Jurkat, Clone E6-1 (cell line): ENCODE data around the gene MIEN1.
A peak's percentile ranks its signal among the peaks of the same experiment; 100 is the strongest.
"Not testable (repeated sequence)": the region's sequence is repeated elsewhere in the genome, so short reads cannot be mapped to it uniquely, and the experiment has no call there.

Experiments used
- DNase-seq: peaks from one replicate; pipeline ENCODE4 v3.0.0-alpha.2; 2011; ENCODE audit warnings: low read depth, low spot score
- H3K4me3 ChIP-seq: 2 replicates; pipeline ENCODE4 v1.5.1; 2011; ENCODE audit warnings: mild to moderate bottlenecking, low read length, control low read depth, moderate library complexity

Gene MIEN1

GRCh38 chr17:39757176-39757662, 26.9 kb upstream of the MIEN1 start:
- H3K4me3 ChIP-seq, result no peak overlapping the region
- no peak for DNase-seq

GRCh38 chr17:39756380-39757079, 26.2 kb upstream of the MIEN1 start:
- H3K4me3 ChIP-seq, result no peak overlapping the region
- peak; percentile 59 for DNase-seq

DNA sequence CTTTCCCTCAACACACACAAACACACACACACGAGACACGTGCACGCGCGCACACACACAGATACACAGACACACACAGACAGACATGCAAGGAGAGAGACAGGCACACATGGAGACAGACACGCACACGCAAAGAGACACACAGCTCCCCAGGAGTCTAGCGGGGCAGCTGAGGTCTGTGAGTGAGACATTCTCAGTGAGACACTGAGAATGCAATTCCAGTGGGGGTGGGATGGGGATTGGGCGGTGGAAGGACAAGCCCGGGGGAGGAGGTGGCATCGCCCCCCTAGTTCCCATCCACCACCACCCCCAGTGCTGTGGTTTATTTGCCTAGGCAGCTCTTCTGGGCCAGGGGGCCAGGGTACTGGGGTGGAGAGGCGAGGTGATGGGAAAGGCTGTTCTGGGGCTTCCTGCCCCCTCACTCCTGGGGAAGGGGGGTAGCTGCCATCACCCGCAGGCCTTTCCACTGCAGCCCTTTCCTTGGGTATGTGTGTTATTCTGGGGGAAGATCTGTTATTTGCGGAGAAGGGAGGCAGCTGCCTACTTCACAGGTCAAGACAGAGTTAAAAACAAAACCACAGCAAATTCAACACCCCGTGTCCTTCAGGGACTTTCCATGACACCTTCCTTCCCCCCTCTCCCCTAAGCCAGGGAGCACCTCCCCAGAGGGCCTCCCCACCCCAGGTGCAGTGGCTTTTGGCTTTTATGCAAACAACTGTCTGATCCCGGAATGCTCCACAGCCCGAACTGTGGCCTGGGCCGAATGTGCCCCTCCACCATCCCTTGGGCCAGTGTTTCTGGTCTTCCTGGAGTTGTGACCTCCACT, 25.4 kb upstream of the MIEN1 start:
- DNase-seq, result peak; percentile 44
- H3K4me3 ChIP-seq, result peak overlapping the region; percentile 62

- DNase-seq, result no peak
- H3K4me3 ChIP-seq, result peak overlapping the region; percentile 62
Measured at GRCh38 chr17:39754958-39755553, 24.7 kb upstream of the MIEN1 start.

DNA sequence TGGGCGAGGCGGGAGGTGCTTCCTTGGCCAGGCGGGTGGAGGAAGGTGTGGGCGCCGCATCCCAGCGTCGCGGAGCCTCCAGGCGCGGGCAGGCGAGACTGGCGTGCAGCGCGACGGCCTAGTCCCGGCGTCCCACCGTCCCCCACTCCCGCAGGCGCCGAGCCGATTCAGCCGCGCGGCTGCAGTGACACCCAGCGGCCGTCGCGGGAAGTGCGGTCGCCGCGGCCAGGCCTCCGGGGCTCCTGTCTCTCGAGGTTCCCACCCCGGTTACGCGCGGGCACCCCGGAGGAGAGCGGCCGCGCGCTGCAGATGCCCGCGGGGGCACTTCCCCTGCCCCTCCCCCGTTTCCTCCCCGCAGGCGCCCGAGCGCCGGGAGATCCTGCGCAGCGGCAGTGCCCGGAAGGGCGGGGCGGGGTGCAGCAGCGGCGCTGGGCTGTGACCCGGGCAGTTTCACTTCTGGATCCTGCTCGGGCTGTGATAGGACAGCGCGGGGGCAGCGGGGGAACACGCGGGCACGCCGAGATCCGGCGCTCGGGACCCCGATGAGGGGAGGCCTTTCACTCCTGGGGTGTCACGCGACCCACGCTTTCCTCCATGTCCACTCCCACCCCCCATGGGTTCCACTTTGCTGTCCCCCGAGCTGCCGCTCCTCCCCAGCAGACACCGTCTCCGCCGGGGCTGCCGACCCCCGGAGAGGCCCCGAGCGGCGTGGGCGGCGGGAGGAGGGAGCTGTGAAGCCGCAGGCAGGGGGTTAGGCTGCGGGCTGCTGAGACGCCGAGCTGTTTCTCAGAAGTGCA, 24.0 kb upstream of the MIEN1 start:
- peak overlapping the region; percentile 62 for H3K4me3 ChIP-seq
- DNase-seq, result peak; percentile 89

DNA sequence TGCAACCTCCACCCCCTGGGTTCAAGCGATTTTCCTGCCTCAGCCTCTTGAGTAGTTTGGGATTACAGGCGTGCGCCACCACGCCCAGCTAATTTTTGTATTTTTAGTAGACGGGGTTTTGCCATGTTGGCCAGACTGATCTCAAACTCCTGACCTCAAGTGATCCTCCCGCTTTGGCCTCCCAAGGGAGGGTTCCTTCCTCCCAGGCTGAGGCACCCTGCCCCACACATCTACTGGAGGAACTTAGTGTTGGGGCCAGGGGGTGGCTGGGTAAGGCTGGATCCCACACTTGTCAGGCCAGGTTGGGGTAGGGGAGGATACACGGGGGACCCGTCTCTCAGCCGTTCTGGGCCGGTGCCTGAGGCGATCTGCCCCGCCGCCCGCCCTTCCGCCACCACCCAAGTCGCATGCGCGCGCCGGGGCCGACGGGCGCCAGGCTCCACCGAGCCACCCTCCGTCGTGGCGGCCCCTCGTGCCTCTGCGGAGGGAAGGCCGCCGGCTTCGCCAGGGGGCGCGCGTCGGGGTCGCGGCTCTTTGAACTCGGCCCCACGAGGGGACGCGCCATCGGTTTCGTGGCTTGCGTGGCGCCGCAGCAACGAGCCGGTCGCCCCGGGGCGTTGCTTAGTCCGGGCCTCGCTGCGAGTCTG, 23.3 kb upstream of the MIEN1 start:
- H3K4me3 ChIP-seq, result peak overlapping the region; percentile 62
- DNase-seq, result no peak

GRCh38 chr17:39752241-39752881, 22.0 kb upstream of the MIEN1 start:
- no peak overlapping the region for H3K4me3 ChIP-seq
- no peak for DNase-seq

GRCh38 chr17:39751637-39752036, 21.3 kb upstream of the MIEN1 start:
- no peak overlapping the region for H3K4me3 ChIP-seq
- no peak for DNase-seq

GRCh38 chr17:39751016-39751543, 20.7 kb upstream of the MIEN1 start:
- no peak overlapping the region for H3K4me3 ChIP-seq
- DNase-seq, result no peak

GRCh38 chr17:39750131-39751015, 20.0 kb upstream of the MIEN1 start:
- DNase-seq, result no peak

GRCh38 chr17:39748444-39749034, 18.2 kb upstream of the MIEN1 start:
- DNase-seq, H3K4me3 ChIP-seq: not testable (repeated sequence)

More at GRCh38 chr17:39750131-39751015, 20.0 kb upstream of the MIEN1 start:
- H3K4me3 ChIP-seq, result no peak overlapping the region

DNA sequence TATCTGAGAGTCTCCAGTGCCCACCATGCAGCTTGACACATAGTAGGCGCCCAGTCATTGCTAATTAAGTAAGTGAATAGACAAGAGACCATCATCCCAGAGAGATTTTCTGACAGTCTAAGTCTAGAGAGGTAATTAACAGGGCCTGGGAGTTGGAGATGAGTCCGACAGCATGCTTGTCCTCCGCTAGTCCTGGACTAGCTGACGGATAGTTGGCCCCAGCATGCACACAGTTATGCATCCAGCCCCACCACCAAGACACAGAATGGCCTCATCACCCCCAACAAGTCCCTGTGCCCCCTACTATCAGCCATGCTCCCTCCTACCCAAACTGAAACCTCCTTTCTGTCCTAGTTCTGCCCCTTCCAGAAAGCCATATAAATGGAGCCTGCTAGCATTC, 17.4 kb upstream of the MIEN1 start:
- DNase-seq, result no peak
- H3K4me3 ChIP-seq, result no peak overlapping the region

DNA sequence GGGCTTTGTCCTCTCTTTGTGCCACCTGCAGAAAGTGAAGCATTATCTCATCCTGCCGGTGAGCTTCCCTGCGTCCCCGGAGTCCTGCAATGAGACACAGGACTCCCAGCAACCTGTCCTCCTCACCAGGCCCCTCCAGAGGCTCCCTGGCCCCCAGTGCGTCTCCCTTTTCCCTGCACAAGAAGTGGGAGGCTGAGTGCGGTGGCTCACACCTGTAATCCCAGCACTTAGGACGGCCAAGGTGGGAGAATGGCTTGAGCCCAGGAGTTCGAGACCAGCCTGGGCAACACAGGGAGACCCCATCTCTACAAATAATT, 15.8 kb upstream of the MIEN1 start:
- no peak for DNase-seq
- H3K4me3 ChIP-seq, result no peak overlapping the region

DNA sequence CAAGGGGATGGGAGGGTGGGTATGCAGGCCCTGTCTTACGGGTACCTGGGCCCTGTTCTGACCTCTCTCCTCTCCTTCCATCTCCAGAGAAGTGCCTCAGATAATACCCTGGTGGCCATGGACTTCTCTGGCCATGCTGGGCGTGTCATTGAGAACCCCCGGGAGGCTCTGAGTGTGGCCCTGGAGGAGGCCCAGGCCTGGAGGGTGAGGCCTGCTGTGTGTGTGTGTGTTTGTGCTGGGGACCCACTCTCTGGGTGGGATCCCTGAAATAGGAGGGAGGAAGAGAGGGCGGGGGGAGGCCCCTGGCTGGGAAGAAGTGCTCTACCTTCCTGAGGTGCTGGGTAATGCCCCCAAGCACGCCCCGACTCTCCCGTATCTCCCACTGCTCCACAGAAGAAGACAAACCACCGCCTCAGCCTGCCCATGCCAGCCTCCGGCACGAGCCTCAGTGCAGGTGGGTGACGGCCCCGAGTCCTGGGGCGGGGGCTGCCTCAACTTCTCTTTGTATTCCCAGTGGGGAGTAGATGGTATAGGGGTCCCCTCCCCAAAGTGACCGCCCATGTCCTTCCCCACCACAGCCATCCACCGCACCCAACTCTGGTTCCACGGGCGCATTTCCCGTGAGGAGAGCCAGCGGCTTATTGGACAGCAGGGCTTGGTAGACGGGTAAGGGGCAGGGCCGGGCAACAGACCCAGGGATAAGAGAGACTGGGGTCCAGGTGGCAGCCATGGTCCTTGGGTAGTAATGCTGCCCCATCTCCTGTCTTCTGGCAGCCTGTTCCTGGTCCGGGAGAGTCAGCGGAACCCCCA, 15.2 kb upstream of the MIEN1 start:
- no peak overlapping the region for H3K4me3 ChIP-seq
- DNase-seq, result no peak

GRCh38 chr17:39744836-39745215, 14.5 kb upstream of the MIEN1 start:
- no peak for DNase-seq
- no peak overlapping the region for H3K4me3 ChIP-seq
